Measurements from ENCODE around the gene BEAN1. TPM values are rescaled to one million over a fixed set of nuclear protein-coding genes. Genes with fewer than 3 reads are reported as not detected.

BEAN1 gene
- total RNA-seq, 1 donor = 0.36 TPM

- H3K9me3 ChIP-seq (ENCODE audit: low read depth, low read length) = no peaks in the 10 kb centered on the region
- no peak overlapping the region for H3K4me3 ChIP-seq (ENCODE audit: insufficient read depth, low read length)
- H3K27me3 ChIP-seq (ENCODE audit: insufficient read depth, low read length) = peaks cover 26% of the 10 kb centered on the region
- H2AFZ ChIP-seq (ENCODE audit: low read length) = no peak overlapping the region
- DNase-seq (ENCODE audit: insufficient read length, low spot score, missing footprints) = peak; percentile 27
- H4K20me1 ChIP-seq (ENCODE audit: insufficient read depth, low read length) = no peaks in the 10 kb centered on the region
- no peak overlapping the region for H3K4me2 ChIP-seq (ENCODE audit: insufficient read depth, low read length)
- no peak overlapping the region for H3K27ac ChIP-seq (ENCODE audit: low read depth, low read length)
- H3K4me1 ChIP-seq (ENCODE audit: insufficient read depth, low read length) = no peaks in the 10 kb centered on the region
- no peak for TF ChIP-seq CTCF (IDR thresholded peaks at IDR 0.05; ENCODE audit: extremely low read depth, low read depth, low read length)
- H3K36me3 ChIP-seq (ENCODE audit: insufficient read depth, low read length) = no peaks in the 10 kb centered on the region
- H3K79me2 ChIP-seq (ENCODE audit: insufficient read depth, low read length) = no peaks in the 10 kb centered on the region
Measured at GRCh38 chr16:66467611-66468010, 40.5 kb downstream of the BEAN1 start.

DNA sequence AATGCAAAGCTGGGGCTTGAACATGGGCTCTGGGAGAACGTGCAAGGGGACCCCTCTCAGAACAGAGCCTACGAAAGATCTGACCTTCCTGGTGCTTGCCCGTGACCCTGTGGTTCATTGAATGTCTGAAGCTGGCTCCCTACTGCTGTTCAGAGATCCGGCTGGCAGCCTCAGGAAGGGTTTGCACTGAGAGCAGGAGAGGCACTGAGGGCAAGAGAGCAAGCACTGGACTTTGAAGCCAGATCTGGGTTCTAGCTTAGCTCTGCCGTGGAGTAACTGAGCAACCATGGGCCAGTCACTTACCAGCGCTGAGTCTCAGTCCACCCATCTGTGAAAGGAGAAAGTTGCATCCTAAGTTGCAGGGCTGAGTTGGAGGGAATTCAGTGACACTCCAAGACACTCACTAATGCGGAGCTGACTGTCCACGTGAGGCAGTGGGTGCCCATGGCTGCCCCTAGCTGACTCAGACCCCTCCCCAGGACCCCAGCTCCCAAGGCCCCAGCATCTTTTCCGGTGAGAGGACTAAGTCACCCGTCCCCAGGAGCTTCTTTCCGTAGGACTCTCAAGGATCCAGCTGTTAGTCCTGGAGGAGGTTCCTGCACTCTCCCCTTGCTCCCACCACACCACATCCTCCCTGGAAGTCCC lies 41.3 kb downstream of the BEAN1 start:
- Histone ChIP-seq H3K4me2 (ENCODE audit: insufficient read depth, low read length) (no peak overlapping the region), H3K27ac (ENCODE audit: low read depth, low read length) (no peak overlapping the region), H3K36me3 (ENCODE audit: insufficient read depth, low read length) (no peaks in the 10 kb centered on the region), H3K79me2 (ENCODE audit: insufficient read depth, low read length) (no peaks in the 10 kb centered on the region), H3K4me3 (ENCODE audit: insufficient read depth, low read length) (no peak overlapping the region), H2AFZ (ENCODE audit: low read length) (no peak overlapping the region), H3K27me3 (ENCODE audit: insufficient read depth, low read length) (peaks cover 22% of the 10 kb centered on the region), H4K20me1 (ENCODE audit: insufficient read depth, low read length) (no peaks in the 10 kb centered on the region), H3K9me3 (ENCODE audit: low read depth, low read length) (no peaks in the 10 kb centered on the region), H3K4me1 (ENCODE audit: insufficient read depth, low read length) (no peaks in the 10 kb centered on the region)
- TF ChIP-seq CTCF (IDR thresholded peaks at IDR 0.05; ENCODE audit: extremely low read depth, low read depth, low read length) = no peak
- DNase-seq (ENCODE audit: insufficient read length, low spot score, missing footprints) = no peak

DNA sequence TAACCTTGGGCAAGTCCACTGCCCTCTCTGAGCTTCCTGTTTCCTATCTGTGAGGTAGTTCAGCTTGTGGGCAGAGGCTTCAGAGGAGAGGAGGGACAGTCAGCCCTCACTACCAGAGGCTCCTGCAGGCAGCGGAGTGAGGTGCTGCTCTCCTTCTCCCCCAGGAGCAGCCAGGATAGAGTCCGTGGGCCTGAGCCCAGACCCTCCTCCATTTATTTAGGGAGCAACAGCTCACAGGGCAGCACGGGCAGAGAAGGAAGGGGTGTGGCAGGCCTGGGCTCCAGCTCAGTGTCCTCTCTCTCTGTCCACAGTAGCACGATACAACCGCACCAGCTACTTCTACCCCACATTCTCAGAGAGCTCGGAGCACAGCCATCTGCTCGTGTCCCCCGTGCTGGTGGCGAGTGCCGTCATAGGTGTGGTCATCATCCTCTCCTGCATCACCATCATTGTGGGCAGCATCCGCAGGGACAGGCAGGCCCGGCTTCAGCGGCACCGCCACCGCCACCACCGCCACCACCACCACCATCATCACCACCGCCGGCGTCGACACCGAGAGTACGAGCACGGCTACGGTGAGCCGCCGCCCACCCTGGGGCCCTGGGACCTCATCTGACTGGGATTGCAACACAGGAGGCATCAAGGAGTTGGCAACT lies 42.3 kb downstream of the BEAN1 start:
- H3K27ac ChIP-seq (ENCODE audit: low read depth, low read length) = no peak overlapping the region
- H3K4me2 ChIP-seq (ENCODE audit: insufficient read depth, low read length) = no peak overlapping the region
- no peak overlapping the region for H3K4me3 ChIP-seq (ENCODE audit: insufficient read depth, low read length)
- H2AFZ ChIP-seq (ENCODE audit: low read length) = no peak overlapping the region
- no peaks in the 10 kb centered on the region for H4K20me1 ChIP-seq (ENCODE audit: insufficient read depth, low read length)
- peaks cover 13% of the 10 kb centered on the region for H3K27me3 ChIP-seq (ENCODE audit: insufficient read depth, low read length)
- H3K79me2 ChIP-seq (ENCODE audit: insufficient read depth, low read length) = no peaks in the 10 kb centered on the region
- peak; percentile 39 for DNase-seq (ENCODE audit: insufficient read length, low spot score, missing footprints)
- H3K9me3 ChIP-seq (ENCODE audit: low read depth, low read length) = no peaks in the 10 kb centered on the region
- H3K4me1 ChIP-seq (ENCODE audit: insufficient read depth, low read length) = no peaks in the 10 kb centered on the region
- no peak for TF ChIP-seq CTCF (IDR thresholded peaks at IDR 0.05; ENCODE audit: extremely low read depth, low read depth, low read length)
- H3K36me3 ChIP-seq (ENCODE audit: insufficient read depth, low read length) = no peaks in the 10 kb centered on the region

- no peak overlapping the region for H2AFZ ChIP-seq (ENCODE audit: low read length)
- H3K4me2 ChIP-seq (ENCODE audit: insufficient read depth, low read length) = no peak overlapping the region
- no peak overlapping the region for H3K27ac ChIP-seq (ENCODE audit: low read depth, low read length)
- DNase-seq (ENCODE audit: insufficient read length, low spot score, missing footprints) = peak; percentile 64
- peaks cover 12% of the 10 kb centered on the region for H3K27me3 ChIP-seq (ENCODE audit: insufficient read depth, low read length)
- no peaks in the 10 kb centered on the region for H3K4me1 ChIP-seq (ENCODE audit: insufficient read depth, low read length)
- H4K20me1 ChIP-seq (ENCODE audit: insufficient read depth, low read length) = no peaks in the 10 kb centered on the region
- H3K9me3 ChIP-seq (ENCODE audit: low read depth, low read length) = no peaks in the 10 kb centered on the region
- H3K79me2 ChIP-seq (ENCODE audit: insufficient read depth, low read length) = no peaks in the 10 kb centered on the region
- no peak overlapping the region for H3K4me3 ChIP-seq (ENCODE audit: insufficient read depth, low read length)
- no peak for TF ChIP-seq CTCF (IDR thresholded peaks at IDR 0.05; ENCODE audit: extremely low read depth, low read depth, low read length)
- no peaks in the 10 kb centered on the region for H3K36me3 ChIP-seq (ENCODE audit: insufficient read depth, low read length)
Measured at GRCh38 chr16:66469947-66470546, 43.0 kb downstream of the BEAN1 start.

Data from osteoblast (primary cell).